Measurements from ENCODE around the gene RAD23B.

GRCh38 chr9:107249665-107250285, 33.3 kb upstream of the RAD23B start:
- TF ChIP-seq BACH2 (CRISPR knock-in tag; IDR thresholded peaks at IDR 0.05; ENCODE audit: borderline replicate concordance) (no peak), ZFP3 (CRISPR knock-in tag; IDR thresholded peaks at IDR 0.05) (no peak), PPARA (CRISPR knock-in tag; IDR thresholded peaks at IDR 0.05; ENCODE audit: borderline replicate concordance) (no peak), ESRRG (CRISPR knock-in tag; IDR thresholded peaks at IDR 0.05) (no peak), OSR1 (CRISPR knock-in tag; IDR thresholded peaks at IDR 0.05) (no peak)
